Smooth muscle cell (in vitro differentiated cells): ENCODE measurements around the gene LYL1. TPM values are rescaled to one million over a fixed set of nuclear protein-coding genes. Genes with fewer than 3 reads are reported as not detected.

Experiments
- DNase-seq: peaks from one replicate; lab custom pipeline; 2025; ENCODE audit not compliant: unreplicated experiment; lab: John Stamatoyannopoulos, UW
- H2AFZ ChIP-seq: fragments of 200-600 bp; sonication (generic); 2 replicates; pipeline ENCODE4 v1.6.0; 2016; ENCODE audit warnings: antibody characterized with exemption, low read depth, mild to moderate bottlenecking
- H3F3A ChIP-seq: fragments of 200-600 bp; sonication (generic); 2 replicates; pipeline ENCODE4 v1.6.0; 2017; ENCODE audit warnings: antibody characterized with exemption, low read depth
- H3K27ac ChIP-seq: fragments of 200-600 bp; sonication (generic); 2 replicates; pipeline ENCODE4 v1.5.1; 2016; ENCODE audit warnings: low read depth, mild to moderate bottlenecking
- H3K27me3 ChIP-seq: fragments of 200-600 bp; sonication (generic); 2 replicates; pipeline ENCODE4 v1.6.1; 2016; ENCODE audit warnings: low read depth, mild to moderate bottlenecking
- H3K36me3 ChIP-seq: fragments of 200-600 bp; sonication (generic); 2 replicates; pipeline ENCODE4 v1.5.1; 2016; ENCODE audit warnings: low read depth
- H3K4me1 ChIP-seq: fragments of 200-600 bp; sonication (generic); 2 replicates; pipeline ENCODE4 v1.5.1; 2016; ENCODE audit warnings: low read depth
- H3K4me2 ChIP-seq: fragments of 200-600 bp; sonication (generic); 2 replicates; pipeline ENCODE4 v1.6.0; 2016; ENCODE audit warnings: mild to moderate bottlenecking
- H3K4me3 ChIP-seq: fragments of 200-600 bp; sonication (generic); 2 replicates; pipeline ENCODE4 v1.5.1; 2016; ENCODE audit warnings: mild to moderate bottlenecking
- H3K79me2 ChIP-seq: fragments of 200-600 bp; sonication (generic); 2 replicates; pipeline ENCODE4 v1.6.0; 2016; ENCODE audit warnings: low read depth, mild to moderate bottlenecking
- H3K9ac ChIP-seq: fragments of 200-600 bp; sonication (generic); 2 replicates; pipeline ENCODE4 v1.6.0; 2016; ENCODE audit warnings: low read depth
- H3K9me3 ChIP-seq: fragments of 200-600 bp; sonication (generic); replicated peaks from 2 replicates; pipeline ENCODE4 v1.5.1; 2016; ENCODE audit warnings: low read depth
- H4K20me1 ChIP-seq: fragments of 200-600 bp; sonication (generic); 2 replicates; pipeline ENCODE4 v1.6.0; 2016; ENCODE audit warnings: low read depth
- WGBS: methylation state at CpG from one replicate; pipeline ENCODE4 v1.1.7; 2016; ENCODE audit warnings: low lambda C conversion rate; 5-methylcytosine and 5-hydroxymethylcytosine counted together
- polyA plus RNA-seq: library from polyadenylated mRNA; unstranded; fragments of >200 nt; fragmentation: Nextera tagmentation; extraction: Ambion mirVana; gene quantifications from 2 replicates; pipeline ENCODE4 v1.2.1, GENCODE V29; 2016
- total RNA-seq: library from RNA; depleted of rRNA; stranded (reverse); fragments of >200 nt; gene quantifications from 2 replicates; pipeline ENCODE4 v1.2.3, GENCODE V29; 2014
- TF ChIP-seq, protein P1 (sequence below): fragments of 200-600 bp; sonication (generic); IDR thresholded peaks from 2 replicates; pipeline ENCODE4 v1.5.1; 2017; ENCODE audit warnings: borderline replicate concordance, mild to moderate bottlenecking, antibody characterized with exemption; ENCODE audit not compliant: insufficient read depth, poor library complexity, severe bottlenecking

LYL1 gene
- total and polyA plus RNA-seq, 2 experiments from 2014 or later, result 2.8 to 3.2 TPM

DNA sequence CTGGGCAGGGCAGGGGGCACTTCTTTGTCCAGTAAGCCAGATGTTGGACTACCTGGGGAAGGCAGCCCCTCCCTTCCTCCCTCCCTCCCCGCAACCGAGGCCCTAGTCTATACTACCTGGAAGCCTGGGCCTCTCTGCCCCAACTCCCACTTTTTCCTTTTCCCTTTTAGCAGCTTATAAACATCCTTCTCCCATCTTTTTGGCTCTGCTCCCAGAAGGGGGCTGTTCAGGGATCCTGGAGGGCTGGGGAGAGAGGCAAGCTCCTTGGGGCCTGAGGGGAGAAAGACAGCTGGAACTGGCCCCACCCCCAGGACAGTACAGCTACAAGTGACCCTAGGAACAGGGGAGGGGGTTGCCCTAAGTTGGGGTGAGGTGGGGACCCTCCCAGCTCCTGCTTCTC is 44.9 kb downstream of the LYL1 start:
- Histone ChIP-seq H3F3A (peaks cover 9% of the 10 kb centered on the region), H3K36me3 (no peaks in the 10 kb centered on the region), H3K27me3 (peaks cover 5% of the 10 kb centered on the region), H4K20me1 (no peaks in the 10 kb centered on the region), H3K4me3 (no peak overlapping the region), H2AFZ (no peak overlapping the region), H3K4me1 (peaks cover 59% of the 10 kb centered on the region), H3K9ac (no peak overlapping the region), H3K9me3 (no peaks in the 10 kb centered on the region), H3K27ac (no peak overlapping the region), H3K4me2 (peak overlapping the region; percentile 54), H3K79me2 (no peaks in the 10 kb centered on the region)
- DNase-seq, result no peak
- TF ChIP-seq, protein P1, sequence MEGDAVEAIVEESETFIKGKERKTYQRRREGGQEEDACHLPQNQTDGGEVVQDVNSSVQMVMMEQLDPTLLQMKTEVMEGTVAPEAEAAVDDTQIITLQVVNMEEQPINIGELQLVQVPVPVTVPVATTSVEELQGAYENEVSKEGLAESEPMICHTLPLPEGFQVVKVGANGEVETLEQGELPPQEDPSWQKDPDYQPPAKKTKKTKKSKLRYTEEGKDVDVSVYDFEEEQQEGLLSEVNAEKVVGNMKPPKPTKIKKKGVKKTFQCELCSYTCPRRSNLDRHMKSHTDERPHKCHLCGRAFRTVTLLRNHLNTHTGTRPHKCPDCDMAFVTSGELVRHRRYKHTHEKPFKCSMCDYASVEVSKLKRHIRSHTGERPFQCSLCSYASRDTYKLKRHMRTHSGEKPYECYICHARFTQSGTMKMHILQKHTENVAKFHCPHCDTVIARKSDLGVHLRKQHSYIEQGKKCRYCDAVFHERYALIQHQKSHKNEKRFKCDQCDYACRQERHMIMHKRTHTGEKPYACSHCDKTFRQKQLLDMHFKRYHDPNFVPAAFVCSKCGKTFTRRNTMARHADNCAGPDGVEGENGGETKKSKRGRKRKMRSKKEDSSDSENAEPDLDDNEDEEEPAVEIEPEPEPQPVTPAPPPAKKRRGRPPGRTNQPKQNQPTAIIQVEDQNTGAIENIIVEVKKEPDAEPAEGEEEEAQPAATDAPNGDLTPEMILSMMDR, result no peak
- WGBS, result 53% methylated on average over 2 of the region's 2 CpGs

DNA sequence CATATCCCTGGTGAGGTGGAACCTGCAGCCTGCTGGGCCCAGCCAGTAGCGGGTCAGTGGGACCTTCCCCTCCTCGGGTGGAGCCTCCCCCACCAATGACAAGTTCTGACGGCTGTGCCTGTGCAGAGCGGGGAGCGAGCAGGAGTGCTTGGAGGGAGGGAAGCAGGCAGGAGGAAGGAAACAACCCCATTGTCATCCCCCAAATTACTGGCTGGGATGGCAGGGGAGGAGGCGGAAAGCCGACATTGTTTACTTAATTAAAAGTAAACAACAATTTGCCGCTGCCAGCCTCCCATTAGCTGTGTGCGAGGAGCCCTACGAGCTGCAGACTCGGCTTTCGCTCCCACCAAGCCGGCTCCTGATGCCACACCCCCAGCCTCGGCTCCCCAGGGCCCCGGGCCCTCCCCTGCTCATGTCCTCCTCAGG is 45.5 kb downstream of the LYL1 start:
- Histone ChIP-seq H3K27ac (no peak overlapping the region), H3K4me1 (peaks cover 61% of the 10 kb centered on the region), H3K79me2 (no peaks in the 10 kb centered on the region), H3K27me3 (no peaks in the 10 kb centered on the region), H4K20me1 (no peaks in the 10 kb centered on the region), H3K36me3 (no peaks in the 10 kb centered on the region), H3K9ac (no peak overlapping the region), H3K9me3 (no peaks in the 10 kb centered on the region), H2AFZ (no peak overlapping the region), H3F3A (peaks cover 9% of the 10 kb centered on the region), H3K4me3 (no peak overlapping the region), H3K4me2 (peak overlapping the region; percentile 54)
- WGBS, result 49% methylated on average over 15 of the region's 15 CpGs
- TF ChIP-seq, protein P1, result no peak
- DNase-seq, result no peak

DNA sequence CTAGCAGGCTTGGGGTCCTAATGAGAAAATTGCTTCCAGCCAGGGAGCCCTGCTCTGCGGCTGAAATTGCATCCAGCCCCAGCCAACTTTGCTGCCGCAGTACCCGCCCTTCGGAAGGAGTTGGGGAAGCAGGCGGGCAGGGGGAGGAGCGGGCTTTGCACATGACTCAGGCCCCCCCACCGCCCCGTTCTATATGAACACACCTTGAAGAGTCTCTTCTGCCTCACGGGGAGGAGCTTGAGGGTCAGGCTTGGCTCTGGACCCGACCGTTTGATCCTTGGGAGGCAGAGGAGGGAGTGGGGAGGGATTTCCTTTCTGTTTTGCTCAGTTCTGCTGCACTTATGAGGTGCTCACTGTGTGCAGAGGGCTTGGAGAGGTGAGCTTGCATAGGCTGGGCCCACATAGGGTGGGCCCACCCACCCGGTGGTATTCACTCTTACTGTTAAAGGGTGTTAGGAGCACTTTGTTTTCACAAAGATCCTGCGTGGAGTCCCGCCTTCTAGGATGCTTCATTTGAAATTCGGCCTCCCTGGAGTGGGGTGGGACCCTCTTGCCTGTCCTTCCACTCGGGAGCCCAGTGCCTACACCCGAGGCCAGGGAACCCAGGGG is 46.5 kb downstream of the LYL1 start:
- TF ChIP-seq, protein P1, result no peak
- Histone ChIP-seq H3K4me1 (peaks cover 67% of the 10 kb centered on the region), H3K9ac (peak overlapping the region; percentile 76), H2AFZ (no peak overlapping the region), H3K36me3 (no peaks in the 10 kb centered on the region), H3K27me3 (no peaks in the 10 kb centered on the region), H3K9me3 (no peaks in the 10 kb centered on the region), H4K20me1 (no peaks in the 10 kb centered on the region), H3F3A (peaks cover 9% of the 10 kb centered on the region), H3K79me2 (no peaks in the 10 kb centered on the region), H3K27ac (peak overlapping the region; percentile 94), H3K4me3 (peak overlapping the region; percentile 19), H3K4me2 (peak overlapping the region; percentile 69)
- WGBS, result 20% methylated on average over 17 of the region's 17 CpGs
- no peak for DNase-seq
